Measurements from ENCODE around the gene SLC30A3.

SLC30A3 gene

GRCh38 chr2:27256855-27257454 lies 5.9 kb downstream of the SLC30A3 start:
- DNase-seq: no peak

- DNase-seq: no peak
Observed at GRCh38 chr2:27255660-27256059, 7.2 kb downstream of the SLC30A3 start.

GRCh38 chr2:27255187-27255586 lies 7.7 kb downstream of the SLC30A3 start:
- no peak for DNase-seq

- no peak for DNase-seq
Observed at GRCh38 chr2:27251766-27252165, 11.1 kb downstream of the SLC30A3 start.

GRCh38 chr2:27250652-27251379 lies 12.0 kb downstream of the SLC30A3 start:
- DNase-seq: no peak

- peak; percentile 80 for DNase-seq
Observed at GRCh38 chr2:27249891-27250651, 12.8 kb downstream of the SLC30A3 start.

GRCh38 chr2:27249159-27249890 lies 13.5 kb downstream of the SLC30A3 start:
- no peak for DNase-seq

- no peak for DNase-seq
Observed at GRCh38 chr2:27247893-27248292, 15.0 kb downstream of the SLC30A3 start.

- DNase-seq: no peak
Observed at GRCh38 chr2:27245626-27246025, 17.2 kb downstream of the SLC30A3 start.

GRCh38 chr2:27245116-27245515 lies 17.7 kb downstream of the SLC30A3 start:
- no peak for DNase-seq

GRCh38 chr2:27243391-27244130 lies 19.3 kb downstream of the SLC30A3 start:
- DNase-seq: no peak

GRCh38 chr2:27242614-27242951 lies 20.3 kb downstream of the SLC30A3 start:
- no peak for DNase-seq

- no peak for DNase-seq
Observed at GRCh38 chr2:27241761-27242613, 20.9 kb downstream of the SLC30A3 start.

GRCh38 chr2:27240406-27240805 lies 22.4 kb downstream of the SLC30A3 start:
- DNase-seq: no peak

- no peak for DNase-seq
Observed at GRCh38 chr2:27238976-27239375, 23.9 kb downstream of the SLC30A3 start.

GRCh38 chr2:27237341-27237945 lies 25.4 kb downstream of the SLC30A3 start:
- no peak for DNase-seq

- DNase-seq: no peak
Observed at GRCh38 chr2:27236626-27237025, 26.2 kb downstream of the SLC30A3 start.

GRCh38 chr2:27236136-27236535 lies 26.7 kb downstream of the SLC30A3 start:
- DNase-seq: no peak

GRCh38 chr2:27233341-27233740 lies 29.5 kb downstream of the SLC30A3 start:
- no peak for DNase-seq

- DNase-seq: no peak
Observed at GRCh38 chr2:27231921-27232320, 30.9 kb downstream of the SLC30A3 start.

- DNase-seq: no peak
Observed at GRCh38 chr2:27227501-27227900, 35.3 kb downstream of the SLC30A3 start.
